ENCODE results near the gene SIGLEC14. TPM values are rescaled to one million over a fixed set of nuclear protein-coding genes. Genes with fewer than 3 reads are reported as not detected.
"Not testable (repeated sequence)": the region's sequence is repeated elsewhere in the genome, so short reads cannot be mapped to it uniquely, and the experiment has no call there.

The SIGLEC14 gene
- under 1 TPM in 1 of 2 experiments, not detected in 1; 0.08 TPM for total RNA-seq

DNA sequence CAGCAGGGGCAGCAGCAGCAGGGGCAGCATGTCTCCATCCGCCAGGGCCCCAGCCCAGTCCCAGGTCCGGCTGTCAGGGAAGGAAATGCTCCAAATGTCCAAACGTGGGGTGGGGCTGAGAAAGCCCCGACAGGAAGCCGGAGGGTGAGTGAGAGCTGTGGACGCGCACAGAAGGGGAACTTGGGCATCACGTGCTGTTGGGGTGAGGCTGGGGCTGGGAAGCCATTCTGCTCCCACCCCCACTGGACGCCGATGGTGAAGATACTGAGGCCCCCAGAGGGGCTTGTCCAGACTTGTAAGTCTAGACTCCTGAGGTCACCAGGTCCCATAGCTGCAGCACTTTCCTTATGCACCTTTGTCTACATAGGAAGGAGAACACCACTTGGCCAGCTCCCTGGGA, at the start of gene SIGLEC14:
TSS of gene SIGLEC14 (minus strand) at position 96 of the 400 bp plus-strand sequence. CDS start at position 30, 66 bp downstream.
- POLR2A ChIA-PET, CTCF ChIA-PET: not testable (repeated sequence)

DNA sequence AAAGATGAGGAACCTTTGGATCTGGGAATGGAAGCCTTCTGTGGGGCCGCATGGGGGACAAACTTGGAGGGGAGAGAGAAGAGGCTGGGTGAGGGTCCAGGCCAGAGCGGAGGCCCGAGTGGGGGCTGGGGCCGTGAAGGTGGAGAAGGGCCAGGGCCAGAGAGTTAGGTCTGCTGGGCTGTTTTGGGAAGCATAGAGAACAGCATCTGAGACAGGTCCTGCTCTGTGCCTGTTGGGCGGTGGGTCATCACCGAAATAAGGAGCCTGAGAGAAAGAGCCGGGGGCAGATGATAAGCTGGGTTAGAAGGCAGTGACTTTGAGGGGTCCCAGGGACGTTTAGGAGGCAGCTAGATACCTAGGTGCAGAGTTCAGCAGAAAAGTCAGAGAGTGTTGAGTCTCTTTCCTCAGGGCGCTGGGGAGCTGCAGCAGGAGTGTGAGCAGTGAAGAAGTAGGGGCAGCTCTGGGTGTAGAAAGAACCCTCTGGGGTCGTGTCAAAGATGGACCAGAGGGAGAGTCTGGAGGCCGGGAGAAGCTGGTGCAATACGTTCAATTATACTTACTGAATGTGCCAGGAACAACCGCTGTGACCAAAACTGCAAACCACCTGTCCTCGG, 49.2 kb upstream of the SIGLEC14 start:
- ChIA-PET POLR2A (no interaction called here), CTCF (no interaction called here)

GRCh38 chr19:51695088-51695487, 48.5 kb upstream of the SIGLEC14 start:
- CTCF ChIA-PET, result no interaction called here

GRCh38 chr19:51694318-51695085, 47.9 kb upstream of the SIGLEC14 start:
- CTCF ChIA-PET, result no interaction called here
- POLR2A ChIA-PET, result interaction anchor here (0.6 kb wide), 1 partner anchor 15 kb away, joined by 6 read pairs; no protein-coding TSS in a partner anchor

More at GRCh38 chr19:51695088-51695487, 48.5 kb upstream of the SIGLEC14 start:
- POLR2A ChIA-PET, result no interaction called here

DNA sequence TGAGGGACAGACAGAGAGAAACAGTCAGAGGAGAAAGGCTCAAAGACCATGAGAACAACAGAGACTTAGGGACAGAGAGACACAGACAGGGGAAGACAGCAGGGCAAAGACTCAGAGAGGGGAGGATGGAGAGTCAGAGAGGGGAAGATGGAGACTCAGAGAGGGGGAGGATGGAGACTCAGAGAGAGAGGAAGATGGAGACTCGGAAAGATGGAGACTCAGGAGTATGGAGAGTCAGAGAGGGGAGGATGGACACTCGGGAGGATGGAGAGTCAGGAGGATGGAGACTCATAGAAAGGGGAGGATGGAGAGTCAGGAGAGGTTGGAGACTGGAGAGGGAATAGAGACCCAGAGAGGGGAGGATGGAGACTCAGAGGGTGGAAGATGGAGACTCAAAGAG, 47.2 kb upstream of the SIGLEC14 start:
- POLR2A ChIA-PET, result no interaction called here
- CTCF ChIA-PET, result no interaction called here

- ChIA-PET CTCF (no interaction called here), POLR2A (no interaction called here)
Observed at GRCh38 chr19:51693260-51693659, 46.6 kb upstream of the SIGLEC14 start, which contains the start of gene SPACA6. Gene SPACA6, plus strand, starts transcription at chr19:51693330. Its CDS starts 197 bp downstream, at chr19:51693527.

GRCh38 chr19:51692468-51692867, 45.8 kb upstream of the SIGLEC14 start:
- POLR2A ChIA-PET, result no interaction called here
- CTCF ChIA-PET, result no interaction called here

DNA sequence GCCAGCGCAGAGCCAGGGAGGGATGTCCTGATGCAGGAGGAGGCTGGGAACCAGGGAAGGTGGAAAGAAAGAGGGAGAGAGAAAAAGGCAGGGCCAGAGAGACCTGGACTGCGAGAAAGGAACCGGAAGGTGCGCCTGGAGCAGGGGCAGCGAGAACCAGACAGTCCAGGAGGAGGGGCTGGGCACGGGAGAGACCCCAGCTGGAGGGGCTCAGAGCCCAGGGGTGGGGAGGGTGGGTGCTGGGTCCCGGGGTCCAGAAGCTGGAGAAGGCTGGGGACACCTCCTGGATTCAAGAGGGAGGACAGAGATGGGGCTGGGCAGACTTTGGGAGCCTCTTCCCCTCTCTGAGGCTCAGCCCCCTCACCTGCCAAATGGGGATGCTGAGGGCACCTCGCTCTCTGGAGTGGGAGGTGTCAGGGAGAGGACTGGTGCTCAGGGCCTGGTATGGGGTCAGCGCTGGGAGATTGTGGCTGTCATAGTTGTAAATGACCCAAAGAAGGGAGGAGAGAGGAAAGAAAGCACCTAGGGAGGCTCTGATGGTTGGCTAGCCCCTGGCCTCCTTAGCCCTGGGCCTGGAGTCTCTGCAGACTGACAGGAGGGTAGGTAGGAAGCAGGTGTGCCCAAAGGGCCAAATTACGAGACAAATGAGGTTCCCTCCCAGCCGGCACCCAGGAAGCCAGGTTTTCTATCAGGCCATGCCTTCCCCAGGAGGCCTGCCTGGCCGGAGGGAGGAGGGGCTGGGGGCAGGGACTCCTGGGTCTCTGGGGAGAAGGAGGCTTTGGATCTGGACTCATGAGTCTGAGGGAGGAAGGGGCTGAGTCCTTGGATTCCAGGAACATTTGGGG, 45.2 kb upstream of the SIGLEC14 start:
- POLR2A ChIA-PET, result no interaction called here
- CTCF ChIA-PET, result no interaction called here

- POLR2A ChIA-PET, result interaction anchor here (0.6 to 1.1 kb wide), 2 partner anchors 13 to 22 kb away, joined by 3 to 4 read pairs; no protein-coding TSS in a partner anchor
- CTCF ChIA-PET, result no interaction called here
Observed at GRCh38 chr19:51691074-51691583, 44.5 kb upstream of the SIGLEC14 start.

DNA sequence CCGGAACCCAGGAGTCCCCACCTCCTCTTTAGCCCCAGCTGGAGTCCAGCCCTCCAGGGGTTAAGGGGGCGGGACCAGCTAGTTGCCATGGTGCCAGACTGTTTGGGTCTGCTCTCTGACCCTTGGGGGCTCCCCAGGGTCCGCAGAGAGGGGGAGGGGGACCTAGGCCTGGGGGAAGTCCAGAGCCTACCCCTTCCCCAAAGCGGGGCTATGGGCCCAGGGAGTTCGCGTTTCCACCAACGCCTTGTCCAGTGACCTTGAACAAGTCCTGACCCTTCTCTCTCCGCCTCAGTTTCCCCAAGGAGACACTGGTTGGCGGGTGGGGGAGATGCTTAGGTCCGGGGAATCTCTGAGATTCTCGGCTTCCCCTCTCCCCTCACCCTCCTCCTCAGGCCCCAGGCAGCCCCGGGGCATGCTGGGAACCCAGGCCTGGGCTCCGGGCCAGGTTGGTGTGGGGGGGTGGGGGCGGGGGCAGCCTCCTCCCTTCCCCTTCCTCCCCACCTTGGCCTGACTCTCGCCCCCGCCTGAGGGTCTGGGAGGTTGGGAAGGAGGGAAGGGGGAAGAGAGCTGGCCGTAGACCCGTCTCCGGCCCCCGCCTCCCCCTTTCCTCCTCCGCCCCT, 43.9 kb upstream of the SIGLEC14 start:
- ChIA-PET CTCF (no interaction called here), POLR2A (interaction anchor here (0.6 to 1.1 kb wide), 2 partner anchors 13 to 21 kb away, joined by 3 to 4 read pairs; no protein-coding TSS in a partner anchor)

DNA sequence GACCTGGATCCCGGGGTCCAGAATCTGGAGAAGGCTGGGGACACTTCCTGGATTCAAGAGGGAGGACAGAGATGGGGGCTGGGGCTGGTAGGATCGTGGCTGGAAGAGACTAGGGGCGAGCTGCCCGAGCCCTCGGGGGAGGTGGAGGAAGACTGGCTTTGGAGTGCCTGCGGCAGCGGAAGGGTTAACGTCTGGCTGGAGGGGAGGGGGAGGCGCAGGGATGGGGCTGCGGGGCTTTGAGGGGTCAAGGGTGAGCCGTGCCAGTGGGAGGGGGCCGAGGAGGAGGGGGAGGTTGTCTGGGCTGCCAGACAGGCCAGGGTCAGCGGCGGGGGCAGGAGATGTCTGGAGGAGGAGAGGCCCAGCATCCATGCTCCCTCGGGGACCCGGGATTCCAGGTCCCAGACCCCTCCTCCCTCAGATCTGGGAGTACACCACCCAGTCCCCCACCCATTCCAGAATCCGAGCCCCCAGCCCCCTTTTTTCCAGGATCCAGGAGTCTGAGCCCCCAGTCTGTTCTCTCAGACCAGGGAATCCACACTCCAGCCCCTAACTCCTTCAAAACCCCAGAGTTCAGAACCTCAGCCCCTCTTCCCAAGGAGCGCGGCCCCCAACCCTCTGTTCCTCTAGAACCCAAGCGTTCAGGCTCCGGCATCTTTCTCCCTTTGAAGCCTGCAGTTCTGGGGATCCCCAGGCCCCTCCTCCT, 43.3 kb upstream of the SIGLEC14 start:
- ChIA-PET POLR2A (interaction anchor here (1.1 kb wide), 1 partner anchor 14 kb away, joined by 4 read pairs; no protein-coding TSS in a partner anchor), CTCF (interaction anchor here (0.6 to 1.0 kb wide), 2 partner anchors 14 to 1769 kb away, joined by 3 to 4 read pairs; no protein-coding TSS in a partner anchor)

GRCh38 chr19:51688671-51689571, 42.3 kb upstream of the SIGLEC14 start:
- ChIA-PET CTCF (interaction anchor here (0.6 to 1.0 kb wide), 2 partner anchors 15 to 1770 kb away, joined by 3 to 4 read pairs; no protein-coding TSS in a partner anchor), POLR2A (no interaction called here)

GRCh38 chr19:51687791-51688670, 41.4 kb upstream of the SIGLEC14 start:
- ChIA-PET POLR2A (no interaction called here), CTCF (no interaction called here)

DNA sequence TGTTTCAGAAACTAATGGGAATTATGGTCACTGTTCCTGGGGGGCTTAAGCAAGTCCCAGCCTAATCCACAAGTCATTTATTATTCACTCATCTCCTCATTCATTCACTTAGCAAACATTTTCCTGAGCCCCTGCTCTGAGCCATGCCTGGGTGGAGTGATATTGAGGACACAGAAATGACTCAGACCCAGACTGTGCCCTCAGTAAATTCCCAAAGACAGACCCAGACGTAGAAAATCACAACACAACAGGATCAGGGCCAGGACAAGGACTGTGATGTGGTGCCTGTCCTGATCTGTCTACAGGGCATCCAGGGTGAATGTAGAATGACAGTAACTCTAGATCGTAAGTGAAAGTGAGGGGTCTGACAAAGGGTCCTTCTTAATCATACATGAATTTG, 39.5 kb upstream of the SIGLEC14 start:
- POLR2A ChIA-PET, result no interaction called here
- CTCF ChIA-PET, result no interaction called here

GRCh38 chr19:51681286-51681941, 34.8 kb upstream of the SIGLEC14 start:
- CTCF ChIA-PET, result no interaction called here

DNA sequence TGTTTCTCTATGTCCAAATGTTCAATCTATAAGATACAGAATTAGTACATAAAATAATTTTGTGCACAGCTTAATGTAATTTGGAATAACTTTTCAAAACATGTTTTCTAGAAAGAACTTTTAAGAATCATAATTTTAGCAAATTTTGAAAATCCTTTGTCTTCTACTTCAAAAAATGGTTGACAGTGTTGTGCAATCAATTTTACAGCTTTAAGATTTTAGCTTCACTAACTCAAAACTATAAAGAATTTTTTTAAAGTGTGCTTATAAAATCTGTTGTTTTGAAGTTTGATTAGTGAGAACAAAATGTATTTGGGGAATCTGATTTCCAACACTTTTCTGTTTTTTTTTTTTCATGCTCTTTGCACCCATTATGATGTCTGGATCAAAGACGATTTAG, 33.8 kb upstream of the SIGLEC14 start:
- ChIA-PET POLR2A (interaction anchor here (0.7 kb wide), 1 partner anchor 550 kb away, joined by 9 read pairs; no protein-coding TSS in a partner anchor), CTCF (no interaction called here)

More at GRCh38 chr19:51681286-51681941, 34.8 kb upstream of the SIGLEC14 start:
- POLR2A ChIA-PET, result no interaction called here

Measured in activated CD8-positive, alpha-beta memory T cell treated with anti-CD3 and anti-CD28 coated beads for 36 hours (primary cell).